ENCODE measurements around the gene CSRNP2.
A peak's percentile ranks its signal among the peaks of the same experiment; 100 is the strongest.
"Not testable (repeated sequence)": the region's sequence is repeated elsewhere in the genome, so short reads cannot be mapped to it uniquely, and the experiment has no call there.

The CSRNP2 gene, protein sequence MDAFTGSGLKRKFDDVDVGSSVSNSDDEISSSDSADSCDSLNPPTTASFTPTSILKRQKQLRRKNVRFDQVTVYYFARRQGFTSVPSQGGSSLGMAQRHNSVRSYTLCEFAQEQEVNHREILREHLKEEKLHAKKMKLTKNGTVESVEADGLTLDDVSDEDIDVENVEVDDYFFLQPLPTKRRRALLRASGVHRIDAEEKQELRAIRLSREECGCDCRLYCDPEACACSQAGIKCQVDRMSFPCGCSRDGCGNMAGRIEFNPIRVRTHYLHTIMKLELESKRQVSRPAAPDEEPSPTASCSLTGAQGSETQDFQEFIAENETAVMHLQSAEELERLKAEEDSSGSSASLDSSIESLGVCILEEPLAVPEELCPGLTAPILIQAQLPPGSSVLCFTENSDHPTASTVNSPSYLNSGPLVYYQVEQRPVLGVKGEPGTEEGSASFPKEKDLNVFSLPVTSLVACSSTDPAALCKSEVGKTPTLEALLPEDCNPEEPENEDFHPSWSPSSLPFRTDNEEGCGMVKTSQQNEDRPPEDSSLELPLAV

DNA sequence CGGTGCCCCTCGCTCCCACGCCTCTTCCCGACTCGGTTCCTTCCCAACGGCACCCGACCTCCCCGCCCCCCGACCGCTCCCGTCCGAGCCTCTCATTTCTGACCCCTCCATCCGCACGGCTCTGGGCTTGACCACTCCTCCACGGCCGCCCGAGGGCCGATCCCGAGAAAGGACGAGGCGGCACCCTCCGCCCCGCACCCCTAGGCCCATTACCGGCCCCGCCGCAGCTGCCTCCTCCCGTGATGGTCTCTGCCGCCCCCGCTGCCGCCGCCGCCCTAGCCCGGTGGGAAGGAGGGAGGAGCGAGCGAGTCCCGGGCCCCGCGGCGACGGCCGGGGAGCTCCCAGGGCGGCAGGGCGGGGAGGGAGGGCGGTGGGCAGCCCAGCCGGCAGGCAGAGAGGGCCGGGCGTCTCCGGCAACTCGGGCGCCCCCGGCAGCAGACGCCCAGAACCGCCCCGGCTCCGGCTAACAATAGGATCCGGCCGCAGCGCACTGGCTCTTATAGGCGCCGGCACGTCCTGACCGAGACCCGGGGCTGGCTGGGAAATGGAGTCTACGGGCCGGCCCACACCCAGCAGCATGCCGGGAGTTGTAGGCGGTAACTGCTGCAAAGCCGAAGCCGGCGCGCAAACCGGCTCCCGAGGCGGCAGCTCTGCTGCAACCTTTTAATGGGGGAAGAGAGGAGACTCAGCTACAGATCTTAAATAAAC, at the start of gene CSRNP2:
Gene CSRNP2 (minus strand): TSS at position 471 of the 708 bp plus-strand sequence. CDS start 7,035 bp downstream, outside the sequence.
- peak; percentile 96 to 98 (median 97) for DNase-seq

DNA sequence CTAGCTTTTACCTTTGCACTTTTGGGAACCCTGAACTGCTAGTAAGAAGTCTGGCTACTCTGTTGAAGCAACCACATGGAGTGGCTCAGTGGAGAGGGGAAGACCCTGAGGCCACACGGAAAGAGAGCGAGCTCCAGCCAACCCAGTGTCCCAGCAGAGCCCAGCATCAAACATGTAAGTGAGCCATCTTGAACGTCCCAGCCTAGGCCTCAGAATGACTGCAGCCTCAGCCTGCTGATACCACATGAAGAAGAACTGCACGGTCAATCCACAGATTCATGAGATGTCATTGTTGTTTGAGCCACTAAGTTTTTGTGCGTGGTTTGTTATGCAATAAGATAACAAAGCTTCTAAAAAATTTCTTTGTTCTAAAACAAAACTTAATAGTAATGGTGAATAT, 49.3 kb upstream of the CSRNP2 start:
- no peak for DNase-seq

DNA sequence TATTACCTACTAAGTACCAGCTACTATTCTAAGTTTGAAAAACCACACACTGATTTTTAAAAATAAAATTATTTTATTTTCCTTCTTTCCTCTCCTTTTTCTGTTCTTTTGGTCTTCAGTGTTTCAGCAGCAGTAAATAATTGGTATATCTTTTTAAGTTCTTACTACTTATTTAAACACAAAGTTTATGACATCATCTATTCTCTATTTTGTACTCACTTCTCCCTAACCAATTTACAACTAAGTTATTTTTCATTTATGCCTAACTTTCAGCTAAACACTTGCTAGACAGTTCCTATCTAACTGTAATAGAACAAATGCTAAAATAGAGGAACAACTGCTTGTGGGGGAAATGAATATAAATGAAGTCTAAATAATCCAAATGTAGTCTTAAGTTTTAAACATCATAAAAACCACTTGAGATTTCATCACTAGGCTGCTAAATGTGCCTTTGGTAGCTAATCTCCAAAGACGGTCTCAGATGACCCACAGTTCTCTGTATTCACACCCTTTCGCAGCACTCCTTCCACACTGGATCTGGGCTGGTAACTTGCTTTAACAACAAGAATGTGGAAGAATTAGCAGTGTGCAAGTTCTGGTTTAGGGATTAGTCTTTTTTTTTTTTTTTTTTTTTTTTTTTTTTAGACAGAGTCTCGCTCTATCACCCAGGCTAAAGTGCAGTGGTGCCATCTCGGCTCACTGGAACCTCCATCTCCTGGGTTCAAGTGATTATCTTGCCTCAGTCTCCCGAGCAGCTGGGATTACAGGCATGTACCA, 48.5 kb upstream of the CSRNP2 start:
- peak in 1 of 3 donors; percentile 12 for DNase-seq

DNA sequence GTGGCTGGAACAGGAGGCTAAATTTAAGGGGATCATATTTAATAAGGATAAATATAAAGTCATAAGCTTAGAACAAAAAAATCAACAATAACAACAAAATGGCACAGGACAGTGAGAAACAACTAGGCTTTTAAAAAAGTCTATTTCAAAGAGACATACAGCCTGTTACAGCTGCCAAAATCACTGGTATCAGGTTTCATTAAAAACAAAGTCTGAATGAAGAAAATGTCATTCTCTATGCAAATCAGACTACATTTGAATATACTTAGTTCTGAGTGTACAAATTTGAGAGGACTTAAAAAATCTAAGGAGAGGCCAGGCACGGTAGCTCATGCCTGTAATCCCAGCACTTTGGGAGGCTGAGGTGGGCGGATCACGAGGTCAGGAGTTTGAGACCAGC, 45.5 kb upstream of the CSRNP2 start:
- DNase-seq = no peak

DNA sequence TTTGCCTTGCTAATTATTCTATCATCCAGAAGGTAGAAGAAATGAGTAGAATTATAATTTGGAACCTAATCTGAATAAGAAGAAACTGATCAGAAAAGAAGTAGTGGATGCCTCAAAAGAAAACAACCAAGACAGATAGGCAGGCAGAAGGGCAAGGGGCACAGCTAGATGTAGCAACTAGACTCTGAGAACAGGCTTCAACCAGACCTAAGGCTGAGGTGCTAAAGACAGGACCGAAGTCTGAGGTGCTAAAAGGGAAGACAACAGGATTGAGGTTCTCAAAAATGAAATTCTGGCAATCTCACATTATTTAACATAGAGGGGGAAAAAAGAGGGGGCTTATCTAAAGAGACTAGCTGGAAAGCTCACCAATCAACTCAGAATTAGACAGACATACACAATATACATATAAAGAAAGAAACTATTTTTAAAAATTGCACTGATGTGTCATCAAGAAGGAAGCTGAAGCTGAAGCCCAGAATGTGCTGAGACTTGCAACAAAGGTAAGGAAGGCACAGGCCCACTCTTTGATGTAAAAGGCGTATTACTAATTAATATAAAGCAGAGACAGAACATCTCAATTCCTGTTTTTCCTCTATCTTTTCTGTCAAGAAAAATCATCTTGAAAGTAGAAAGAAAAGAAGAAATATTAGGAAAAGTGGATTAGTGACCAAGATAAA, 43.8 kb upstream of the CSRNP2 start:
- DNase-seq = peak; percentile 20 to 38 (median 26)

DNA sequence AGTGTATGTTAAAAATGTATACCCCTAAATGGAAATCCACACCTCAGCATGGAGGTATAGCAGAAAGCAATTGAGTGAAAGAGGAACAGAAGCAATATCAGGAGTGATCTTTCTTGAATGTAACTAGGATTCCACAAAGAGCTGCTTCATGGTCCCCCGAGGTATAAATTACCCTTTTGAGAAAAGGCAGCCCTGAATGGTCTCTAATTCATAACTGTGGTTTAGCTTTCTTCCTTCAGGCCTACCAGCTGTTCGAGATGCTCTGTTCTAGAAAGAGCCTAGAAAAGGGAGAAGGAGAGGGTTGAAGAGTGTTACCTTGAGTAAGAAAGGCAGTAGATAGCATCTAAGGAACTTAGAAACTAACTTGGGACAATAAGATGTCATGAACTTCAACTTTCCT, 42.9 kb upstream of the CSRNP2 start:
- DNase-seq = no peak

DNA sequence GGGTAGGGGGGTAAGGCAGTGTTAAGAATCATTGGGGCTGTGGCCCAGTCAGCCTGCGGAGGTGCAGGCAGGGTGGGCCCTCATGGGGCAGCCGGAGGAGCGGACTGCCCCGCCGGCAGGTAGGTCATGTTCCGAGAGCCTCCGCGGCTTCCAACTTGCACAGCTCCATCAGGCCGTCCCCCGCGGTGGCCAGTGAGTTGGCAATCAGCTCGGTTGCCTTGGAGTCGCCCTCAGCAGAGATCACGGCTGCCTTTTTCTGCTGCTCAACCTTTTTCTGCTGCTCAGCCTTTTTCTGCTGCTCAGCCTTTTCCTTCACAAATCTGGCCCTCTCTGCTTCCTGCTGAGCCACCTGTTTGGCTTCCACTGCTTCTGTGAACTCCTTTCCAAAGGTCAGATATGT, 41.1 kb upstream of the CSRNP2 start:
- DNase-seq = no peak

DNA sequence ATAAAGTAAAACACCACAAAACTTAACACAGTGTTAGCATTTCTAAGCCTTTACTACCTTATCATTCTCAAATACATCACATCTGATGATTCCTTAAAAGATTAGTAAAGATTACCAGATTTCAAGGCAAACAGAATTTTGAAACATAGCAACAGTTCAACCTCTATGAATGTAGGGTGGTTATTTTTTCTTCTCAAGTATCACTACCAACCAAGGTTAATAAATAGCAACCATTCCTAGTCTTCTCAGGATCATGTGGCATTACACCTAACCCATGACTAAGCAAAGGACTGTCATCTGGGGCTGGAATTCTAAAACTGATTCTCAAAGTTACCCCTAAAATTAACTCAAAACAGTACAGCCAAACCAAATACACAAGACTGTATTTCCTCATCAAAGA, 39.4 kb upstream of the CSRNP2 start:
- DNase-seq = no peak

DNA sequence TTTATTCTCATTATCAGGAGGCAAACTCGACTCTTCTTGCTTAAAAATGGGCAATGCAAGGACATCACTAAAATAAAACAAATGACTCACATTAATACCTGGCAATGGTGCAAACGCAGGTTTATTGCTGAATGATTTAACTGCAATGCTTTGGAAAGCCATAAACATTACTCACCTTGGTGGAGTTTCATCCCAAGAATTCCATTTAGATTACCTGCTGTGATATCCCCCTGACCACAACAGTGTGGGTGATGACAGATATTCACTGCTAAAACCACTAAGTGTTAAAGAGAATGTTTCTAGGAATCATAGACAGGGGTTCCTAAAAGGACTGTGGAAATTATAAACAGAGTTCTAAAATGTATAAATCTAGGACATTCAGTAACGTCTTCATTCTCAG, 35.3 kb upstream of the CSRNP2 start:
- no peak for DNase-seq

DNA sequence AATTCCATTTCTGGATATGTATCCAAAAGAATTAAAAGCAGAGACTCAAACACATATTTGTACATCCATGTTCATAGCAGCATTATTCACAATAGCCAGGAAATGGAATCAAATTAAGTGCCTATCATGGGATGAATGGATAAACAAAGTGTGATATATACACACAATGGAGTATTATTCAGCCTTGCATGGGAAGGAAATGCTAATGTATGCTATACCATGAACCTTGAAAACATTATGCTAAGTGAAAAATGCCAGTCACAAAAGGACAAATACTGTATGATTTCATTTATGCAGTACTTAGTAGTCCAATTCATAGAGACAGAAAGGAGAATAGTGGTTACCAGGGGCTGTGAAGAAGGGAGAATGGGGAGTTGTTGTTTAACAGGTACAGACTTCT, 32.1 kb upstream of the CSRNP2 start:
- DNase-seq = no peak

DNA sequence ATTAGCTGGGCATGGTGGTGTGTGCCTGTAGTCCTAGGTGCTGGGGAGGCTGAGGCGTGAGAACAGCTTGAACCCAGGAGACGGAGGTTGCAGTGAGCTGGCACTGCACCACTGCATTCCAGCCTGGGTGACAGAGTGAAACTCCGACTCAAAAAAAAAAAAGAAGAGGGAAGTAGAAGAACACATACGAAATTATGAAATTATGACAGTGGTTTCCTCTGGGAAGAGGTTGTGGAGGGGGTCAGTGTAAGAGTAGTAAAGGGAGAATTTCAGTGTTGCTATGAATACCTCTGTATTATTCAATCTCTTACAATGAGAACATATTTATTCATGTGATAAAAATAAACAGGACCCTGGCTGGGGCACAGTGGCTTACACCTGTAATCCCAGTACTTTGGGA, 24.7 kb upstream of the CSRNP2 start:
- peak; percentile 26 to 57 (median 39) for DNase-seq

DNA sequence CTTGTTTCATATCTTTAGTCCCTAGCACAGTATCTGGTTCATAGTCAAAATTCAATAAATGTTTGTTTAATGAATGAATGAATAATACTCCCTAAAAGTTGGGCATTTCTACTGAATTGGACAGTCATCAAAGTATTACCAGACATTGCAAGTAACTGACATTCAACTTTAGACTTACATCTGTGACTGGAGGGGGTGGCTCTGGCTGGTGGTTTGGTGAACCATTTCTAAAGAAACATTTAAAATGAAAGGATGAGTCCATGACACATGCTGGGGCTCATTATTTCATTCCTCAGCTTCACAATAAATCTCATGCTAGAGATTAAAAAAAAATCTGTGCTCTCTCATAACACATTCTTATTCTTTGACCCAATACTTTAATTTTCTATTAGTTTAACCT, 20.6 kb upstream of the CSRNP2 start:
- DNase-seq = peak in 1 of 3 donors; percentile 11

DNA sequence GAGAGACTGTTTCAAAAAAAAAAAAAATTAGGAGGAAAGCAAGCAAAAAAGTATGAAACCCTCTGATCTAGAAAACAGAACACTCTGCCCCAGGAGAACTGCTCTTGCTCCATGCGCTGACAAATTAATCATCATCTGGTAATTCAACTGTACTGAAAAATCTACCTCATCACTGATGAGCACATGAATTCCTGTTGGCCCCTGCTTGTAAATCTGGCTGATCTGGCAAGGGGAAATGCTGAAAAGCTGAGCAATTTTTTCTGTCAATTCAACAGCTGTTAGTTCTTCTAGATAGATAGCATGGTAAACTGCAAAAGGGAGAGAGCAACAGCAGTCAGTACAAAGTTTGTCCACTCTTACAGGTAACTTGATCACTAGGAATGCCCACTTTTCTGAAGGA, 15.2 kb upstream of the CSRNP2 start:
- DNase-seq = no peak

DNA sequence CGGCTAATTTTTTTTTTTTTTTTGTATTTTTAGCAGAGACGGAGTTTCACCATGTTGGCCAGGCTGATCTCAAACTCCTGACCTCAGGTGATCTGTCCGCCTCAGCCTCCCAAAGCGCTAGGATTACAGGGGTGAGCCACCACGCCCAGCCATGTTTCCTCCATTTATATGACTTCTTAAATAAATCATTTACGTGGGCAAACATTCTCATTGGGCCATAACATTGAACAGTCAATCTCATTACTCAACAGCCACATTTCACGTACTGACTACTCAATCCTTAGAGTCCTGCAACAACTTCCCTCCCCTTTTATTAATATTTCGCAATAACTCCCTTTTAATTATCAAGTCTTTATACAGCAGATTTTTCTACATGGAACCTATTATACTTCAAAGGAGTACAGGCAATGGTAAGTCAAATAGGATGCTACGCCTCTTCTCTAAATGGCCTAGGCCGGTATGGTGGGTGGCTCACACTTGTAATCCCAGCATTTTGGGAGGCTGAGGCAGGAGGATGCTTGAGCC, 7.4 kb upstream of the CSRNP2 start:
- DNase-seq = no peak

DNA sequence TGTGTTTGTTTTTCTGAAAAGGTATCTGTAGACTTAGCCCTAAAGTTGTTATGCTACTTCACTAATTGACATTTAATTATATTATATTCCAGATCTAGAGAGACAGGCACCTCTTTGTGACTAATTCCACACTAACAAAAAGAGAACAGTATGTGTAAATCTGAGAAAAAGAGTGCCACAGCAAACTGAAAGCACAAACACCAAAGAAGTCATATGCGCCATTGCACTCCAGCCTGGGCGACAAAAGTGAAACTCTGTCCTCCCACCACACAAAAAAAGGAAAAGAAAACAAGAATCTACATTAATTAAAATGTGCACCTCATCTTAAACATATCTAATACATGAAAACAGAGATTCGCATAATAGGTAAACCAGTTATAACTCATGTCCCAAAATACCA, 4.4 kb upstream of the CSRNP2 start:
- DNase-seq = no peak

DNA sequence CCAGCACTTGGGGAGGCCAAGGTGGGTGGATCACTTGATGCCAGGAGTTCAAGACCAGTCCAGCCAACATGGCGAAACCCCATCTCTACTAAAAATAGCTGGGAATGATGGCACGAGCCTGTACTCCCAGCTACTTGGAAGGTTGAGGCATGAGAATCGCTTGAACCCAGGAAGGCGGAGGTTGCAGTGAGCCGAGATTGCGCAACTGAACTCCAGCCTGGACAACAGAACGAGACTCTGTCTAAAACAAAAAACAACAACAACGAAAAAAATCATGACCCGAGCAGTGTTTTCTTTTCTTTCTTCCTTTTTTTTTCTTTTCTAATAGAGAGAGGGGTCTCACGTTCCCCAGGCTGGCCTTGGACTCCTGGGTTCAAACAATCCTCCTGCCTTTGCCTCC, 3.5 kb upstream of the CSRNP2 start:
- no peak for DNase-seq

DNA sequence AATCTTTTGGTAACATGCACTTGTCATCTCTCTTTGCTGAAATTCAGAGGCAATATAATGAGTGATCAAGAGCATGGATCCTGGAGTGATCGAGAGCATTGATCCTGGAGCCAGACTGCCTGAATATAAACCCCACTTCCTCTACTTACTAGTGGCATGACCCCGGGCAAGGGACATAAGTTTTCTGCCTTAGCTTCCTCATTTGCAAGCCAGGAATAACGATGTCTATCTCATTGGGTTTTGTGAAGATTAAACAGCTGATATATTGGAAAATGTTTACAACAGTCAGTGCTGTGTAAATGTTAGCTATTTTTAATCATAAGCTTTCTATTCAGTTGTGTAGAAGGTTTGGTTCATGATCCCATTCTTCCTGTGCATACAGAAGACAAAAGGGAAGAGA, 2.4 kb upstream of the CSRNP2 start:
- peak; percentile 39 to 55 (median 47) for DNase-seq

DNA sequence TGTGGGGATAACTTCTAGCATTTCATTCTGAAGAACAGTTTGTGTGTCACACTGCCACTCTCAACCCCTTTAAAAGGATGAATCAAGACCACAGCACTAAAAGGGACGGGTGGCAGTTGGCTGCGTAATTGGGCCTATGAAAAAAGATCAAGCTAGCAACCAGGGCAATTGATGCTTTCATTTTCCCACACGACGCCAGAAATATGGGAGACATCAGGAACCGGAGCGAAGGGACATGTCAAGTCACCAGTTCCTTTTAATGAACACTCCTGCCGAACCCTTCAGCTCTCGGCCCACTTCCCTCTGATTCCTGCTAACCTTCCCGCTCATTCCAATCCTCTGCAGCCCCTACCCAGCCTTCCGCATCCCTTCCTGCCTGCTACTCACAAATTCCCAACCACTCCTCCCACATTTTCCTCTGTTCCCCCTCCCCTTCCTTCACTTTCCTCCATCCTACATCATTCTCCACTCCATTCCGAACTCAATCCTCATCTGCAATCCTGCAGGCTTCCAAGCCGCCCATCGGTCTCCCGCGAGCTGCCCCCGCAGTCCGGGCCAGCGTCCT, 753 bp downstream of the CSRNP2 start:
- peak; percentile 40 to 57 (median 52) for DNase-seq

DNA sequence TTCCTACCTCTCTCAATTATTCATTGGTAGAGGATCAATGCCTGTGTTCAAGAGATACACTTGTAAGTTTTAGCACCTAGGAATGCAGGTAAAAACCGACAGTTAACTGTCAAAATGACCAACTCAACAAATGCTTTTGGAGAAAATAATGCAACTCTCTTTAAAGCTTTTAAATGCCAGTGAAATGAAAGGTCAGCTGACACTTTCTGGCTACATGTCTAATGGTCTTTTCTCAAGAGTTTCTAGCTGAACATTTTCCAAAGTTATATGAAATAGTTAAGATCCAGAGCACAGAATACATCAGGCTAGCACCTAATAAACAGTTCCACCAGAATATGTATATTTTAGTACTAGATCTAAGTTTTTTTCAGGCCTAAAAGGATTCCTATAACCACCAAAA, 2.0 kb downstream of the CSRNP2 start:
- DNase-seq = no peak

DNA sequence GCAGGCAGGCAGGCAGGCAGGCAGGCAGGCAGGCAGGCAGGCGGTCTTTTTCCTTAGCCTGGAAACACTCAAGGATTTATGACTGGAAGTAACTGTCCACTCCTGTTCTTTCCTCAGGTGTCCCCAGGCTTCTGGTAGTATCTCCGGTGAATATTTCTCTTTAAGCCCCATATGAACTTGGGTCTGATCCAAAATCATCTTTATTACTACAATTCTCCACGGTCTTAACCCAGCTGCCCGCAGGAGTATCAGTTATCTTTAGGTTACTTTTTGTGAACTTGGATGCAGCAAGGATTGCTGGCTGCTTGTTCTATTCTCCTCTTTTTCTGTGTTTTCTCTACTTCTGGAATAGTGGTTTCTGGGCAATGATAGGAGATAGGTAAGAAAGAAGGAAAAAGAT, 3.3 kb downstream of the CSRNP2 start:
- DNase-seq = no peak

DNA sequence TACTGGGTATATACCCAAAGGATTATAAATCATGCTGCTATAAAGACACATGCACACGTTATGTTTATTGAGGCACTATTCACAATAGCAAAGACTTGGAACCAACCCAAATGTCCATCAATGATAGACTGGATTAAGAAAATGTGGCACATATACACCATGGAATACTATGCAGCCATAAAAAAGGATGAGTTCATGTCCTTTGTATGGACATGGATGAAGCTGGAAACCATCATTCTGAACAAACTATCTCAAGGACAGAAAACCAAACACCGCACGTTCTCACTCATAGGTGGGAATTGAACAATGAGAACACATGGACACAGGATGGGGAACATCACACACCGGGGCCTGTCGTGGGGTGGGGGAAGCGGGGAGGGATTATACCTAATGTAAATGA, 4.5 kb downstream of the CSRNP2 start:
- not testable (repeated sequence) for DNase-seq

DNA sequence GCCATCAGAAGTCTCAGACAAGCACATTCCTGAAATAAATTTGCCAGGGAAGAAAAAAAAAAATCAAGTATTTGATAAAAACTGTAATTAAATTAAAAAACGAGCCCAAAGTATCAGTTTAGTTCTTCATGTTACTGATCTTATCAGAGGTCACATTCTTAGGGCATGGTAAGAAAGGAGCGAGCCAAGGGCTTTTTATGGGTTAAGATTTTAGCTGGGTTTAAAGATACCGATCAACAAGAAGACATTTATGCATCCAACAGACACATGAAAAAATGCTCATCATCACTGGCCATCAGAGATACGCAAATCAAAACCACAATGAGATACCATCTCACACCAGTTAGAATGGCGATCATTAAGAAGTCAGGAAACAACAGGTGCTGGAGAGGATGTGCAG, 5.0 kb downstream of the CSRNP2 start:
- not testable (repeated sequence) for DNase-seq

Measured in suppressor macrophage treated with lipopolysaccharide for 1 hour (primary cell).